Peyer's patch (tissue), 4 donors: ENCODE data around the gene BEST1. TPM values are rescaled to one million over a fixed set of nuclear protein-coding genes. Genes with fewer than 3 reads are reported as not detected.

Experiments
- small RNA-seq, 2 donors: library from RNA; depleted of rRNA; stranded (forward); fragments of <200 nt; gene quantifications; one replicate each; pipeline ENCODE3, GENCODE V24; 2016
- total RNA-seq, 4 donors: library from RNA; depleted of rRNA; stranded (reverse); fragments of >200 nt; gene quantifications; one replicate each; pipeline ENCODE4 v1.1.0, GENCODE V29; 2016

The BEST1 gene
- total RNA-seq, 4 donors from 2014 or later, result 0.47 to 4.1 (median 2.3) TPM

Small RNA genes lying within 50 kb of the gene (small RNA-seq; reads per million reads assigned to genes)
- 0 reads per million in 2 donors for gene RNU6-1243P

Other genes starting within 250 kb of the BEST1 start
- 10 to 100 TPM; 18.2 to 80.9 (median 49.9) TPM for gene MYRF, start 197.7 kb upstream of the BEST1 start, total RNA-seq
- gene TMEM258, start 157.8 kb upstream of the BEST1 start, total RNA-seq, result 10 to 100 TPM in 3 of 4 donors, not detected in 1; 28.7 to 34.7 (median 34.5) TPM
- 10 to 100 TPM in 1 of 4 donors, 1 to 10 TPM in 3; 4.3 to 33.0 (median 8.8) TPM for gene FEN1, start 157.4 kb upstream of the BEST1 start, total RNA-seq
- 1 to 10 TPM; 4.9 to 9.9 (median 6.7) TPM for gene FADS1, start 133.3 kb upstream of the BEST1 start, total RNA-seq
- gene FADS2, start 122.1 kb upstream of the BEST1 start, total RNA-seq, result 10 to 100 TPM in 2 of 4 donors, 1 to 10 TPM in 2; 1.6 to 30.7 (median 12.0) TPM
- gene FADS3, start 58.8 kb upstream of the BEST1 start, total RNA-seq, result 10 to 100 TPM in 3 of 4 donors, 1 to 10 TPM in 1; 9.5 to 76.7 (median 18.4) TPM
- gene RAB3IL1, start 32.8 kb upstream of the BEST1 start, total RNA-seq, result 10 to 100 TPM in 1 of 4 donors, 1 to 10 TPM in 3; 1.1 to 28.1 (median 5.7) TPM
- gene FTH1, start 17.3 kb downstream of the BEST1 start, total RNA-seq, result 1,000 to 10,000 TPM; 3,399 to 5,471 (median 4,336) TPM
- gene INCENP, start 173.7 kb downstream of the BEST1 start, total RNA-seq, result 100 to 1,000 TPM in 1 of 4 donors, 10 to 100 TPM in 3; 21.4 to 120 (median 31.4) TPM
- not detected for gene SCGB1D1, start 239.9 kb downstream of the BEST1 start, total RNA-seq